Inflammatory macrophage (primary cell): Measurements from ENCODE around the gene AP2M1.

Experiments
- DNase-seq, 2 donors: peaks; one replicate each; pipeline ENCODE4 v3.0.0-alpha.2; 2020 to 2022

AP2M1 gene

GRCh38 chr3:184181596-184181995, 6.9 kb downstream of the AP2M1 start:
- DNase-seq = no peak

DNA sequence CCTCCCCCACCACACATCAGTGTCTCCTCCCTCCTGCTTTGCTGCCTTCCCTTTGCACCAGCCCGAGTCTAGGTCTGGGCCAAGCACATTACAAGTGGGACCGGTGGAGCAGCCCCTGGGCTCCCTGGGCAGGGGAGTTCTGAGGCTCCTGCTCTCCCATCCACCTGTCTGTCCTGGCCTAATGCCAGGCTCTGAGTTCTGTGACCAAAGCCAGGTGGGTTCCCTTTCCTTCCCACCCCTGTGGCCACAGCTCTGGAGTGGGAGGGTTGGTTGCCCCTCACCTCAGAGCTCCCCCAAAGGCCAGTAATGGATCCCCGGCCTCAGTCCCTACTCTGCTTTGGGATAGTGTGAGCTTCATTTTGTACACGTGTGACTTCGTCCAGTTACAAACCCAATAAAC, 9.0 kb downstream of the AP2M1 start:
- DNase-seq = no peak

DNA sequence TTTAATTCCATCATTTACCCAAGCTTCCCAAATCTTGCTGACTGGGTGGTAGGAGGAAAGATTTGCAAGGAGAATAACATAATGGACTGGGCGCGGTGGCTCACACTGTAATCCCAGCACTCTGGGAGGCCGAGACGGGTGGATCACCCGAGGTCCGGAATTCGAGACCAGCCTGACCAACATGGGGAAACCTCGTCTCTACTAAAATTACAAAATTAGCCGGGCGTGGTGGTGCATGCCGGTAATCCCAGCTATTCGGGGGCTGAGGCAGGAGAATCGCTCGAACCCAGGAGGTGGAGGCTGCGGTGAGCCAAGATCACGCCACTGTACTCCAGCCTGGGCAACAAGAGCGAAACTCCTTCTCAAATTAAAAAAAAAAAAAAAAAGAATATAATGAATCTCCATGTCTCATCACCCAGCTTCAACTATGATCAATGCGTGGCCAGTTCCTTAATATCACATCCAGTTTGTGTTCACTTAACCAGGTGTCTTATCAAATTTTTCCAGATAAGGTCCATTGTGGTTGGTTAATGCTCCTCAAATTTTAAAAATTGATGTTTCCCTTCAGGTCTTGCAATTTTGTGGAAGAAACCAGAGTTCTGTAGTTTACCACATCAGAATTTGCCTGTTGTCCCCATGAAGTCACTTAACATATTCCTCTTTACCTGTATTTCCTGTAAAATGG, 10.0 kb downstream of the AP2M1 start:
- DNase-seq = no peak

DNA sequence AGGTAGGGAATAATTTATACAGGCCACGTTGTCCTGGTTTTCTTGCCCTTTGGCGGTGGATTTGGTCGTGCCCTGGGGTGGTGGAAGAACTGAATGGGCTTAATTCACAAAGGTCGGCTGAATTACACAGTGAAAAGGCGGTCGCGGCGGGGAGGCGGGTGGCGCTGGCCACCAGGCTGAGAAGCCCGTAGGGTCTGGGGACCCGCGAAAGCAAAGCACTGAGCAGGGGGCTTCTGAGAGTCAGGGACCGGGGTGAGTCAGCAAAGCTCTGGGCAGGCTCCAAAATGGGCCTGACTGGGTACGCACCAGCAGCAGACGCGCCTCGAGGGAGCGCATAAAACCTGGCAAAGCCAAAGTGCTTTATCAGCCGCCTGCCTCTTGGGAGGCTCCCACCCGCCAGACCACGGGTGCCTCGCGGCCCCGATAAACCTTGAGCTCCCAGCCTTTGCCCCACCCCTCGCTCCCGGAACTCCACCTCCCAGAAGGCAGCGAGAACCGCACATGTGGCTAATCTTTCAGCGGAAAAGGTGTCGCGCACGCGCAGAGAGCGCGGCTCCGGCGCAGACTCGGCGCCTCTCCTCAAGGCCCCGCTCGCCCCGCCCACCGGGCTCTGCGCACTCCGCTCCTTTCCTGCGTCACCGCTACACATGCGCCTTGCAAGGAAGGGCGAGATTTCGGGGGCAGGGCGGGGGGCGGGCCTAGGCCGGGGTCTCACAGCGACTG, 11.0 kb downstream of the AP2M1 start:
- DNase-seq = peak; percentile 100

DNA sequence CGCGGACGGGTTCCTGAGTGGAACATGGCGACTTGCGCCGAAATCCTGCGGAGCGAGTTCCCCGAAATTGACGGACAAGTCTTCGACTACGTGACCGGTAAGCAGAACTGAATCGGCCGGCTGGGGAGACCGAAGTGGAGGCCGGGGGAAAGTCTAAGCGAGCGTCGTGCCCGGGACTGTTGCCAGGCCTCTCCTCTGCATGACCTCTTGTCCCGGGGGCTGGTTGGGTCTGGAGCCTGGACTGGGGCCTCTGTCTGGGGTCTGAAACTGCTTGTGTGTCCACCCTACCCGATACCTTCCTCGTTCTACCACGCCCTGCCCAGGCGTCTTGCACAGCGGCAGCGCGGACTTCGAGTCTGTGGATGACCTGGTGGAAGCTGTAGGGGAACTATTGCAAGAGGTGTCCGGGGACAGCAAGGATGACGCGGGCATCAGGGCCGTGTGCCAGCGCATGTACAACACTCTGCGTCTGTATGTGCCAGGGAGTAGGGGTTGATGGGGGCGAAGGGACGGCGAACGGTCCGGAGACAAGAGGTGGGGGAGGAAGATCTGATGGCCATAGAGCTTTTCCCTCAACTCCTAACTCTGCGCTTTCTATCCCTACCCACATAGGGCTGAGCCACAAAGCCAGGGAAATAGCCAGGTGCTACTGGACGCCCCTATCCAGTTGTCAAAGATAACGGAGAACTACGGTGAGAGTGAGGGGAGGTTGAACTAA, 11.7 kb downstream of the AP2M1 start, which contains the start of gene ABCF3:
Gene ABCF3 (plus strand): TSS at position 16 of the 718 bp plus-strand sequence. CDS start 9 bp downstream, at position 25.
- DNase-seq = peak; percentile 44 to 63

DNA sequence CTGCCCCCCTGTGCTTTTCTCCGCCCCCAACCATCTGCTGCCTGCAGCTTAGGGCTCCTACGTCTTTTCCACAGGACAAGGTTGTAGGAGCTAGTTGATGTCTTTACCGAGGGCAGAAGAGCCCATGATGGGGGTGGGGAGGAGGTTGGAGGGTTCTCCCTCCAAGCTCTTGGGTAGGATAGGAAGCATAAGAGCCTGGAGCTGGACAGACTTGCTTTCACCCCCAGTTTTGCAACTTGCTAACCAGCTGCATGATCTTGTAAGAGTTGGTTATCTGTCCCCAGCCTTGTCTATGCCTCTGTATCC, 12.2 kb downstream of the AP2M1 start:
- DNase-seq = no peak

DNA sequence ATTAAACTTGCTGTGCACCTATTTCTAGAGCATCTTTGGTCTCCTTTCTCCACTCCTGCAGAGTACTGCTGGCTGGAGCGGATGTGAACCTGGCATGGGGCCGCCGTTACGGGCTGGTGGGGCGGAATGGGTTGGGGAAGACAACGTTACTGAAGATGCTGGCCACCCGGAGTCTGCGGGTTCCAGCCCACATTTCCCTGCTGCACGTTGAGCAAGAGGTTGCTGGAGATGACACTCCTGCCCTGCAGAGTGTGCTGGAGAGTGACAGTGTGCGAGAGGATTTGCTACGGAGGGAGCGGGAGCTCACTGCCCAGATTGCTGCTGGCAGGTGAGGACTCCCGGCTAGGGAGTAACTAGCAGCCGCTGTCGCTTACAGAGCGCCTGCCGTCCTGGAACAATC, 13.4 kb downstream of the AP2M1 start:
- no peak for DNase-seq

GRCh38 chr3:184189421-184189820, 14.8 kb downstream of the AP2M1 start:
- DNase-seq = no peak

GRCh38 chr3:184192889-184193288, 18.2 kb downstream of the AP2M1 start:
- no peak for DNase-seq

GRCh38 chr3:184193991-184194539, 19.4 kb downstream of the AP2M1 start:
- DNase-seq = no peak

DNA sequence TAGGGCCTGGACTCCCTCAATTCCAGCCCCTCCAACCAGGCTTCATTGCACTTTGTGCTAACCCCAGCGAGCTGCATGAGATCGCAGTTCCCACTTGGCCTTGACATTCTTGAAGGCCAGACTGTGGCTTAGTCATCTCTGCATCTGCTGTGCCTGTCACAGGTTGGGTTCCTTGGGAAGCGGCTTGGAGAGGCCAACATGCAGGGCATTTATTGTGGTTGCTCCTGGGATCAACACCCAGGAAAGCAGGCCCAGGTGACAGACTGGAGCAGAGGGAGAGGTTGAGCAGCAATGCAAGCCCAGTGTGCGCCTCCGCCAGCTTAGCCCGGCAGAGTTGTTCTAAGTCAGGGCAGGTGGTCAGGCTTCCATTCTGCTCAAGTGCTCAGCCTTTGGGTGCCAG, 21.9 kb downstream of the AP2M1 start:
- no peak for DNase-seq

GRCh38 chr3:184198509-184198908, 23.9 kb downstream of the AP2M1 start:
- DNase-seq = no peak

- DNase-seq = no peak
These were observed 26.2 kb downstream of the AP2M1 start for GRCh38 chr3:184200825-184201224.

- DNase-seq = no peak
These were observed 28.9 kb downstream of the AP2M1 start for GRCh38 chr3:184203526-184203925.

DNA sequence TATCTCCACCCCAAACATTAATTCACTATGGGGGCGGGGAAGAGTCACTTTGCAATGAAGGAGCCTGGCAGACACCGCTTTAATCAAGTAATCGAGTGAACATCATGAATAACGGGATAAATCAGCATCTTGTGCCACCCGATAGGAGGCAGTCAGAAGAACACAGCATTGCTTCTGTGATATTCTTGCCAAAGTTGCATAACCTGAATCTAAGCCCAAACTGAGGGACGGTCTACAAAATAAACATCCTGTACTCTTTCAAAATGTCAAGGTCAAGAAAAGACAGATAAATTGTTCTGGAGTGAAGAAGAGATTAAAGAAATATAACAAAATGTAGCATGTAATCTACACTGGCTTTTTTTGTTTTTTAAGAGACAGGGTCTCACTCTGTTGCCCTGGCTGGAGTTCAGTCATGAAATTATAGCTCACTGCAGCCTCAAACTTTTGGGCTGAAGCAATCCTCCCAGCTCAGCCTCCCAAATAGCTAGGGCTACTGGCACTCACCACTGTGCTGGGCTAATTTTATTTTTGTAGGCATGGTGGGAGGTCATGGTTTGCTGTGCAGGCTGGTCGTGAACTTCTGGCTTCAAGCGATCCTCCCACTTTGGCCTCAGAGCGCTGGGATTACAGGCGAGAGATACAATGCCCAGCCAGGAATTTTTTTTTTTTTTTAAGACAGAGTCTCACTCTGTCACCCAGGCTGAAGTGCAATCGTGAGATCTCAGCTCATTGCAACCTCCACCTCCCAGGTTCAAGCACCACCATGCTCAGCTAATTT, 34.7 kb downstream of the AP2M1 start:
- no peak for DNase-seq

- DNase-seq = no peak
These were observed 36.6 kb downstream of the AP2M1 start for GRCh38 chr3:184211297-184211696.

GRCh38 chr3:184211718-184212117, 37.1 kb downstream of the AP2M1 start:
- DNase-seq = no peak

DNA sequence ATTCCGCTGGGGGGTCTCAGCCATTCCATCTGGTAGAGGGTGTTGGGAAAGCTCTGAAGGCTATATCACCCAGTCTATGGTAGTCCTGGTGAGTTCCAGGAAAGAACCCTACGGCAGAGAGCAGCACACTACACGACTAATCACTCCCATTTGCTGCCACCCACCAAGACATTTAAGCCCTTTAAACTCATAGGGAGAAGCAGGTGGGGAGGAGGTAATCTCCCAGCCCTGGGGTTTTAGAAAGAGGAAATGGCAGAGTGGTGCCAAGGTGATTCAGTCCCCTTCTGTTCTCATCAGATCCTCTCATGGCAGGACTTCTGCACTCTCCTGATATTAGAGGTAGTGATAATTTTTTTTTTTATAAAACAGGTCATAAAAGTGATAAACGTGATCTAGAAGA, 44.2 kb downstream of the AP2M1 start:
- no peak for DNase-seq

DNA sequence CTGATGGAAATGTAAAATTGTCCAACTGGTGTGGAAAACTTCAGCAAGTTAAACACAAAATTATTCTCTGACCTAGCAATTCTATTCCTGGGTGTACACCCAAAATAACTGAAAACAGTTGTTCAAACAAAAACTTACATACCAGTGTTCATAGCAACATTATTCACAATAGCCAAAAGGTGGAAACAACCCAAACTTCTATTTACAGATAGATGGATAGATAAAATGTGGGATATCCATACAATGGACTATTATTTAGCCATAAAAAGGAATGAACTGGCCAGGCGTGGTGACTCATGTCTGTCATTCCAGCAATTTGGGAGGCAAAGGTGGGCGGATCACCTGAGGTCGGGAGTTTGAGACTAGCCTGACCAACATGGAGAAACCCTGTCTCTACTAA, 47.9 kb downstream of the AP2M1 start:
- DNase-seq = no peak

- no peak for DNase-seq
These were observed 49.3 kb downstream of the AP2M1 start for GRCh38 chr3:184223946-184224345.

GRCh38 chr3:184227481-184227935, 52.9 kb downstream of the AP2M1 start:
- DNase-seq = peak; percentile 14 to 24

DNA sequence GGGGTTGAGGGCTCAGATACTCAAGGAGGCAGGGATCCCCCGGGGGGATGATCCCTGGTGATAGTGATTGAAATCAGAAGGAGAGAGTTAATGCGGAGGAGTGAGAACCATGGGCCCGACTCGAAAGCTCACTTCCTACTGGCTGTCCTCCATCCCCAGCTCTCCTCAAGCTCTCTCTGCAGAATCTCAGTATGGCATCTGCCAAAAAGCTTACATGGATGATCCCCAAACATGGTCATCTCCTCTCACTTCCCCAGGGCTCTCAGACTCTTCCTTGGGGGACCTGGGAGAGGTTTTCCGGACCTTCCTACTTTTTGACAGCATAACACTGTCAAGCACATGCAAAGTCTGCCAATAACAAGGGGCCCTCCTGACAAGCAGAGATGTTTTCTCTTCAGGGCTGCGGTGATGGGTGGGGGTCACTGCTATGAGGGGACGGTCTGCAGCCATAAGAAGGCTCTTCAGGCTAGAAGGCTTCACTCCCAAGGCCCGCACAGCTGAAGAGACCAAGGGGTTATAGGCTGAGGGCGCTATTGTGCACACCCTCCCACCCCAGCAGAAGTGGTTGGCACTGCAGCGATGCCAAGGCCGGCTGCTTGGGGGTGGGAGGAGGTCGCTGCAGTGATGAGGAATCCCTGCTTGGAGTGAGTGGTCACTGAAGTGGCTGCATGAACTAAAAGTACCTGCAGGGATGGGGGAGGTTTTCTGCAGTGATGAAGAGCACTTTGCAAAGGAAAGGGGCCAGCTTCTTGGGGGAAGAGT, 53.9 kb downstream of the AP2M1 start:
- DNase-seq = no peak
